Gastrocnemius medialis (tissue), 4 donors: Measurements from ENCODE around the gene MYOCD. TPM values are rescaled to one million over a fixed set of nuclear protein-coding genes. Genes with fewer than 3 reads are reported as not detected.

Experiments used
- ATAC-seq, 2 donors: fragments of 150-250 bp; one replicate each; pipeline ENCODE4 v1.9.1; 2016
- DNase-seq, 2 donors: peaks; one replicate each; pipeline ENCODE4 v3.0.0-alpha.2; 2019
- H3K27ac ChIP-seq, 4 donors: fragments of 200-600 bp; sonication (generic); 1 replicate in 1 of 4; 2 replicates in 3 of 4; pipeline ENCODE4 v1.5.1; 2016 to 2018; ENCODE audit warnings: mild to moderate bottlenecking in 2 of 4, moderate library complexity in 1 of 4
- H3K27me3 ChIP-seq, 3 donors: fragments of 200-600 bp; sonication (generic) in 2 of 3; 1 replicate in 1 of 3; 2 replicates in 2 of 3; pipeline versions ENCODE4 v1.5.1 to v1.6.0; 2016 to 2019; ENCODE audit warnings: mild to moderate bottlenecking in 1 of 3, moderate library complexity in 1 of 3
- H3K36me3 ChIP-seq, 2 donors: fragments of 200-600 bp; sonication (generic) in 1 of 2; one replicate each; pipeline ENCODE4 v1.5.1; 2017 to 2018
- H3K4me1 ChIP-seq, 2 donors: fragments of 200-600 bp; sonication (generic) in 1 of 2; one replicate each; pipeline ENCODE4 v1.5.1; 2016 to 2017; ENCODE audit warnings: mild to moderate bottlenecking in 2 of 2
- H3K4me3 ChIP-seq, 4 donors: fragments of 200-600 bp; sonication (generic) in 3 of 4; 1 replicate in 1 of 4; 2 replicates in 3 of 4; pipeline ENCODE4 v1.5.1; 2016 to 2019; ENCODE audit warnings: mild to moderate bottlenecking in 2 of 4
- H3K9me3 ChIP-seq, 3 donors: fragments of 200-600 bp; sonication (generic) in 2 of 3; 1 replicate in 1 of 3; 2 replicates in 2 of 3; pipeline ENCODE4 v1.5.1; 2016 to 2019
- POLR2A ChIP-seq, 2 donors: fragments of 450-650 bp; IDR thresholded peaks; one replicate each; pipeline ENCODE4 v1.6.1; 2017; ENCODE audit warnings: antibody characterized with exemption in 2 of 2, mild to moderate bottlenecking in 2 of 2, moderate library complexity in 2 of 2
- in situ Hi-C, 4 donors: fragments of 200-750 bp; cut with MboI; loops; one replicate each; pipeline versions ENCODE4 v1.15.0 to v1.8.0; 2017; ENCODE audit warnings: low sequenced_read_pairs in 4 of 4
- intact Hi-C: fragments of 100-400 bp; cut with DNase I; formaldehyde crosslinking; loops from one replicate; pipeline ENCODE4 v1.15.1; 2023; ENCODE audit warnings: low total_unique reads
- total RNA-seq, 4 donors: library from RNA; depleted of rRNA; stranded (reverse); fragments of >200 nt; gene quantifications; one replicate each; pipeline versions ENCODE4 v1.1.0 to v1.2.3, GENCODE V29; 2016
- TF ChIP-seq, protein P1 (sequence below), 5 experiments: fragments of 450-650 bp in 3 of 5; fragments of 200-600 bp in 2 of 5; sonication (generic) in 2 of 5; IDR thresholded peaks in 4 of 5; conservative IDR thresholded peaks in 1 of 5; 1 replicate in 4 of 5; 2 replicates in 1 of 5; pipeline ENCODE4 v1.5.1; 2016 to 2019; ENCODE audit warnings: antibody characterized with exemption in 5 of 5, mild to moderate bottlenecking in 3 of 5, moderate library complexity in 3 of 5

MYOCD gene
- total RNA-seq, 4 donors from 2014 or later, result 0.36 to 2.7 (median 1.2) TPM

- H3K4me3 ChIP-seq, result no peak overlapping the region
- H3K27ac ChIP-seq, result no peak overlapping the region
- H3K9me3 ChIP-seq, result no peaks in the 10 kb centered on the region
- H3K27me3 ChIP-seq, result no peaks in the 10 kb centered on the region
- ATAC-seq, result no peak
- intact Hi-C loops (no loop called here), in situ Hi-C loops (no loop called here)
- no peak for DNase-seq
- H3K4me1 ChIP-seq, result no peaks in the 10 kb centered on the region
- TF ChIP-seq, protein P1, sequence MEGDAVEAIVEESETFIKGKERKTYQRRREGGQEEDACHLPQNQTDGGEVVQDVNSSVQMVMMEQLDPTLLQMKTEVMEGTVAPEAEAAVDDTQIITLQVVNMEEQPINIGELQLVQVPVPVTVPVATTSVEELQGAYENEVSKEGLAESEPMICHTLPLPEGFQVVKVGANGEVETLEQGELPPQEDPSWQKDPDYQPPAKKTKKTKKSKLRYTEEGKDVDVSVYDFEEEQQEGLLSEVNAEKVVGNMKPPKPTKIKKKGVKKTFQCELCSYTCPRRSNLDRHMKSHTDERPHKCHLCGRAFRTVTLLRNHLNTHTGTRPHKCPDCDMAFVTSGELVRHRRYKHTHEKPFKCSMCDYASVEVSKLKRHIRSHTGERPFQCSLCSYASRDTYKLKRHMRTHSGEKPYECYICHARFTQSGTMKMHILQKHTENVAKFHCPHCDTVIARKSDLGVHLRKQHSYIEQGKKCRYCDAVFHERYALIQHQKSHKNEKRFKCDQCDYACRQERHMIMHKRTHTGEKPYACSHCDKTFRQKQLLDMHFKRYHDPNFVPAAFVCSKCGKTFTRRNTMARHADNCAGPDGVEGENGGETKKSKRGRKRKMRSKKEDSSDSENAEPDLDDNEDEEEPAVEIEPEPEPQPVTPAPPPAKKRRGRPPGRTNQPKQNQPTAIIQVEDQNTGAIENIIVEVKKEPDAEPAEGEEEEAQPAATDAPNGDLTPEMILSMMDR (IDR thresholded peaks at IDR 0.05 in 4 of 5, conservative IDR thresholded peaks at IDR 0.05 in 1 of 5), result no peak
- TF ChIP-seq POLR2A (IDR thresholded peaks at IDR 0.05), result no peak
- H3K36me3 ChIP-seq, result no peaks in the 10 kb centered on the region
These were observed 78.6 kb downstream of the MYOCD start for GRCh38 chr17:12744298-12744697.

DNA sequence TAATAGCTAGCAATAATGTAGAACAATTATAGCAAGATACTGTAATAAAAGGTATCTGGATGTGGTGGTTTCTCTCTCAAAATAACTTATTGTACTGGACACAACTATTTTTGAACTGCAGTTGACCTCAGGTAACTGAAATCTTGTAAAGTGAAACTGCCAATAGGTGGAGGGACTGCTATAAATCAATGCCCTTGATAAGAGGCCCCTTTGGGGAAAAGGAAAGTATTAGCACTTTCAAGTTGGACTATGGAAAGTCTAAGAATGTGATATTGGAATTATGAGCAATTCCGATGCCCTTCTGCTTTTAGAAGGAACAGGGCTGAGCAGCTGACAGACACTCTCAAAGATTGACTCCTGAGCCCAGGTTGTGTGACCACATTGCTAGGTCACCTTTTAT is 79.1 kb downstream of the MYOCD start:
- in situ Hi-C loops (no loop called here), intact Hi-C loops (no loop called here)
- no peaks in the 10 kb centered on the region for H3K27me3 ChIP-seq
- TF ChIP-seq POLR2A (IDR thresholded peaks at IDR 0.05), result no peak
- no peak for ATAC-seq
- H3K36me3 ChIP-seq, result no peaks in the 10 kb centered on the region
- H3K4me3 ChIP-seq, result no peak overlapping the region
- H3K4me1 ChIP-seq, result no peaks in the 10 kb centered on the region
- no peak for DNase-seq
- H3K27ac ChIP-seq, result no peak overlapping the region
- no peaks in the 10 kb centered on the region for H3K9me3 ChIP-seq

GRCh38 chr17:12745486-12745885 is 79.8 kb downstream of the MYOCD start:
- in situ Hi-C loops (no loop called here), intact Hi-C loops (no loop called here)
- Histone ChIP-seq H3K27ac (no peak overlapping the region), H3K36me3 (no peaks in the 10 kb centered on the region), H3K27me3 (no peaks in the 10 kb centered on the region), H3K4me1 (no peaks in the 10 kb centered on the region), H3K9me3 (no peaks in the 10 kb centered on the region), H3K4me3 (no peak overlapping the region)
- no peak for DNase-seq
- TF ChIP-seq, protein P1 (IDR thresholded peaks at IDR 0.05 in 4 of 5, conservative IDR thresholded peaks at IDR 0.05 in 1 of 5), result no peak
- no peak for TF ChIP-seq POLR2A (IDR thresholded peaks at IDR 0.05)
- ATAC-seq, result no peak

GRCh38 chr17:12756786-12757185 is 91.1 kb downstream of the MYOCD start:
- Histone ChIP-seq H3K4me1 (no peaks in the 10 kb centered on the region), H3K36me3 (no peaks in the 10 kb centered on the region), H3K27ac (no peak overlapping the region), H3K27me3 (no peaks in the 10 kb centered on the region), H3K9me3 (no peaks in the 10 kb centered on the region), H3K4me3 (no peak overlapping the region)
- DNase-seq (no peak), ATAC-seq (no peak)
- in situ Hi-C loops (no loop called here), intact Hi-C loops (no loop called here)
- TF ChIP-seq, protein P1 (IDR thresholded peaks at IDR 0.05 in 4 of 5, conservative IDR thresholded peaks at IDR 0.05 in 1 of 5), result no peak
- no peak for TF ChIP-seq POLR2A (IDR thresholded peaks at IDR 0.05)

- H3K4me3 ChIP-seq, result no peak overlapping the region
- no peaks in the 10 kb centered on the region for H3K36me3 ChIP-seq
- H3K9me3 ChIP-seq, result no peaks in the 10 kb centered on the region
- DNase-seq (no peak), ATAC-seq (no peak)
- no peaks in the 10 kb centered on the region for H3K27me3 ChIP-seq
- intact Hi-C loops (no loop called here), in situ Hi-C loops (no loop called here)
- no peak overlapping the region for H3K27ac ChIP-seq
- no peak for TF ChIP-seq POLR2A (IDR thresholded peaks at IDR 0.05)
- TF ChIP-seq, protein P1 (IDR thresholded peaks at IDR 0.05 in 4 of 5, conservative IDR thresholded peaks at IDR 0.05 in 1 of 5), result no peak
- no peaks in the 10 kb centered on the region for H3K4me1 ChIP-seq
These were observed 93.4 kb downstream of the MYOCD start for GRCh38 chr17:12759090-12759489.
